ENCODE data around the gene BNIPL.
A peak's percentile ranks its signal among the peaks of the same experiment; 100 is the strongest.

BNIPL gene

GRCh38 chr1:151058692-151059091 lies 22.3 kb downstream of the BNIPL start:
- peak overlapping the region; percentile 94 for H3K4me3 ChIP-seq (ENCODE audit: low read depth, low read length)
- no peak for TF ChIP-seq CTCF (IDR thresholded peaks at IDR 0.05; ENCODE audit: low read depth, low read length, missing control alignments)
- in situ Hi-C loops (cut with HindIII; ENCODE audit: low sequenced_read_pairs): no loop called here
- DNase-seq (ENCODE audit: low read depth): no peak

- in situ Hi-C loops (cut with HindIII; ENCODE audit: low sequenced_read_pairs): no loop called here
- peak within 1 kb of the TSS; percentile 94 for H3K4me3 ChIP-seq (ENCODE audit: low read depth, low read length)
- TF ChIP-seq CTCF (IDR thresholded peaks at IDR 0.05; ENCODE audit: low read depth, low read length, missing control alignments): peak; percentile 79
- DNase-seq (ENCODE audit: low read depth): peak; percentile 50
These were observed 23.0 kb downstream of the BNIPL start, which contains the start of gene CDC42SE1 for GRCh38 chr1:151059109-151060006. CDC42SE1 (minus strand) TSS chr1:151059622; CDS start chr1:151055730, 3,892 bp downstream.

GRCh38 chr1:151060007-151060656 lies 23.7 kb downstream of the BNIPL start, which contains the start of gene MLLT11:
MLLT11 (plus strand) TSS chr1:151060397; CDS start chr1:151067225, 6,828 bp downstream.
- no peak for TF ChIP-seq CTCF (IDR thresholded peaks at IDR 0.05; ENCODE audit: low read depth, low read length, missing control alignments)
- H3K4me3 ChIP-seq (ENCODE audit: low read depth, low read length): peak within 1 kb of the TSS; percentile 94
- no peak for DNase-seq (ENCODE audit: low read depth)
- in situ Hi-C loops (cut with HindIII; ENCODE audit: low sequenced_read_pairs): no loop called here

- H3K4me3 ChIP-seq (ENCODE audit: low read depth, low read length): peak overlapping the region; percentile 94
- no peak for TF ChIP-seq CTCF (IDR thresholded peaks at IDR 0.05; ENCODE audit: low read depth, low read length, missing control alignments)
- in situ Hi-C loops (cut with HindIII; ENCODE audit: low sequenced_read_pairs): no loop called here
- no peak for DNase-seq (ENCODE audit: low read depth)
These were observed 24.5 kb downstream of the BNIPL start for GRCh38 chr1:151060657-151061421.

- no peak for DNase-seq (ENCODE audit: low read depth)
- TF ChIP-seq CTCF (IDR thresholded peaks at IDR 0.05; ENCODE audit: low read depth, low read length, missing control alignments): no peak
- in situ Hi-C loops (cut with HindIII; ENCODE audit: low sequenced_read_pairs): no loop called here
- H3K4me3 ChIP-seq (ENCODE audit: low read depth, low read length): peak overlapping the region; percentile 94
These were observed 25.3 kb downstream of the BNIPL start for GRCh38 chr1:151061704-151062103.
